Natural killer cell (primary cell): ENCODE results near the gene ING2. TPM values are rescaled to one million over a fixed set of nuclear protein-coding genes. Genes with fewer than 3 reads are reported as not detected.
"Not testable (repeated sequence)": the region's sequence is repeated elsewhere in the genome, so short reads cannot be mapped to it uniquely, and the experiment has no call there.

Experiments
- ATAC-seq, 3 donors: fragments of 150-1000 bp in 2 of 3; fragments of 200-7000 bp in 1 of 3; cut with Tn5 transposase; 1 replicate in 1 of 3; 2 replicates in 2 of 3; pipeline ENCODE4 v1.10.0; 2021; ENCODE audit warnings: mild to moderate bottlenecking in 2 of 3, moderate library complexity in 2 of 3
- DNase-seq, 2 donors: peaks; one replicate each; pipeline versions ENCODE4 v3.0.0 to v3.0.0-alpha.2; 2013 to 2021; ENCODE audit warnings: mixed read lengths in 1 of 2
- H3K27ac ChIP-seq: one replicate; pipeline ENCODE4 v1.5.1; 2013; ENCODE audit warnings: mild to moderate bottlenecking, low read length
- H3K27me3 ChIP-seq: one replicate; pipeline ENCODE4 v1.6.1; 2013; ENCODE audit warnings: low read length; ENCODE audit not compliant: control insufficient read depth, insufficient read depth
- H3K36me3 ChIP-seq: one replicate; pipeline ENCODE4 v1.6.1; 2013; ENCODE audit warnings: low read length; ENCODE audit not compliant: control insufficient read depth, insufficient read depth
- H3K4me1 ChIP-seq: one replicate; pipeline ENCODE4 v1.6.1; 2013; ENCODE audit warnings: low read length; ENCODE audit not compliant: control insufficient read depth, insufficient read depth
- H3K4me3 ChIP-seq: one replicate; pipeline ENCODE4 v1.5.1; 2013; ENCODE audit warnings: low read length
- H3K9me3 ChIP-seq: one replicate; pipeline ENCODE4 v1.6.1; 2013; ENCODE audit warnings: low read length; ENCODE audit not compliant: control insufficient read depth, insufficient read depth
- H3K27ac Mint-ChIP-seq, 2 donors: one replicate each; pipeline ENCODE4 v1.8.0; 2022; ENCODE audit warnings: mild to moderate bottlenecking in 2 of 2, mixed read lengths in 2 of 2, moderate library complexity in 1 of 2
- H3K27me3 Mint-ChIP-seq, 2 donors: one replicate each; pipeline ENCODE4 v1.8.0; 2022; ENCODE audit warnings: low read depth in 2 of 2, mixed read lengths in 2 of 2
- H3K36me3 Mint-ChIP-seq: one replicate; pipeline ENCODE4 v1.8.0; 2022; ENCODE audit warnings: mixed read lengths
- H3K4me1 Mint-ChIP-seq, 2 donors: one replicate each; pipeline ENCODE4 v1.8.0; 2022; ENCODE audit warnings: mixed read lengths in 2 of 2
- H3K4me3 Mint-ChIP-seq: one replicate; pipeline ENCODE4 v1.8.0; 2022; ENCODE audit warnings: mild to moderate bottlenecking, moderate library complexity, mixed read lengths
- H3K9me3 Mint-ChIP-seq, 2 donors: one replicate each; pipeline ENCODE4 v1.8.0; 2022; ENCODE audit warnings: mixed read lengths in 2 of 2
- CTCF ChIP-seq: fragments of 200-600 bp; IDR thresholded peaks from one replicate; pipeline ENCODE4 v1.8.0; 2022; ENCODE audit warnings: antibody characterized with exemption
- WGBS: methylation state at CpG from one replicate; pipeline ENCODE4 v1.1.7; 2013; ENCODE audit warnings: missing lambda C conversion rate; ENCODE audit not compliant: insufficient coverage; 5-methylcytosine and 5-hydroxymethylcytosine counted together
- intact Hi-C: fragments of 100-400 bp; cut with micrococcal nuclease; formaldehyde crosslinking; loops from one replicate; pipeline ENCODE4 v1.14.2; 2022
- total RNA-seq, 4 donors: library from RNA; stranded (reverse); fragments of 120-200 nt in 1 of 4; gene quantifications; one replicate each; pipeline versions ENCODE4 v1.2.3 to v1.2.4, GENCODE V29; 2013 to 2022

Gene ING2
- total RNA-seq, 3 donors from 2014 or later (not counting 1 experiment from before 2014, with no cell fraction given), result 7.2 to 17.1 (median 10.9) TPM

- no peak for TF ChIP-seq CTCF
- Mint-ChIP-seq H3K4me1 (peaks cover 0 to 8% of the 10 kb centered on the region in 2 donors), H3K27ac (no peak overlapping the region), H3K4me3 (no peak overlapping the region), H3K9me3 (peaks cover 5 to 10% of the 10 kb centered on the region in 2 donors), H3K27me3 (peaks cover 17 to 27% of the 10 kb centered on the region in 2 donors), H3K36me3 (no peaks in the 10 kb centered on the region)
- Histone ChIP-seq H3K4me3 (no peak overlapping the region), H3K27ac (no peak overlapping the region), H3K36me3 (no peaks in the 10 kb centered on the region), H3K9me3 (no peaks in the 10 kb centered on the region), H3K4me1 (no peaks in the 10 kb centered on the region), H3K27me3 (no peaks in the 10 kb centered on the region)
- ATAC-seq (no peak), DNase-seq (no peak)
- intact Hi-C loops, result no loop called here
- WGBS, result 88% methylated on average over 2 of the region's 3 CpGs
Measured at GRCh38 chr4:183548306-183548705, 43.4 kb downstream of the ING2 start.

DNA sequence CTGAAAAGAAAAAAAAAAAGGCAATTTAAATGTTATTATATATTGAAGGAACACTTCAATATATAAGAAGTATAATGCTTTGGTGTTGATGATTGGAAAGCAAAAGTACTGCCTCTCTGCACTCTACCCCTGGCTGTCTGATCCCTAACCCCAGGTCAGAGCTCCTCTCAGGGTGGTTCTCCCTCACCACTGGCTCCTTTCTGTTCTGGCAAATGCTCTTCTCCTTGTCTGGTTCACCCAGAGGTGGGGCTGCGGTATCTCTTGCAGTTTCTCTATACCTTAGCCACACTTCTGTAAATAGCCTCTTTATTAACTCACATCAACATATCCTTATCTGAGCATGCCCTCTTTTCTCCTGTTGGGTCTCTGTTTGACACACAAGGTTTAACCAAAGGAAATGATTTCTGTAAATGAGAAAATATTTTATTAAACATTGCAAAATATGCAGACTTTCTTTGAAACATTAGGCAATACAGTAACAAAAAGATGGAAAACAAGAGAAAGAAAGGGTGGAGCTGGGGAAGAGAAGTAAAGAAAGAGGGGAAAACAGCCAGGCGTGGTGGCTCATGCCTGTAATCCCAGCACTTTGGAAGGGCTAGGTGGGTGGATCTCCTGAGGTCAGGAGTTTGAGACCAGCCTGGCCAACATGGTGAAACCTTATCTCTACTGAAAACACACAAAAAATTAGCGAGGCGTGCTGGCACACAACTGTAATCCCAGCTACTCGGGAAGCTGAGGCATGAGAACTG is 45.7 kb downstream of the ING2 start:
- Histone ChIP-seq H3K36me3 (no peaks in the 10 kb centered on the region), H3K4me3 (no peak overlapping the region), H3K9me3 (peaks cover 7% of the 10 kb centered on the region), H3K27ac (no peak overlapping the region), H3K27me3 (no peaks in the 10 kb centered on the region), H3K4me1 (no peaks in the 10 kb centered on the region)
- Mint-ChIP-seq H3K27me3 (peaks cover 17 to 21% of the 10 kb centered on the region in 2 donors), H3K36me3 (no peaks in the 10 kb centered on the region), H3K4me3 (no peak overlapping the region), H3K27ac (no peak overlapping the region), H3K9me3 (peaks cover 6 to 8% of the 10 kb centered on the region in 2 donors), H3K4me1 (peaks cover 0 to 13% of the 10 kb centered on the region in 2 donors)
- WGBS, result 95% methylated on average over 5 of the region's 5 CpGs
- intact Hi-C loops, result no loop called here
- ATAC-seq (no peak), DNase-seq (no peak)
- TF ChIP-seq CTCF, result no peak

DNA sequence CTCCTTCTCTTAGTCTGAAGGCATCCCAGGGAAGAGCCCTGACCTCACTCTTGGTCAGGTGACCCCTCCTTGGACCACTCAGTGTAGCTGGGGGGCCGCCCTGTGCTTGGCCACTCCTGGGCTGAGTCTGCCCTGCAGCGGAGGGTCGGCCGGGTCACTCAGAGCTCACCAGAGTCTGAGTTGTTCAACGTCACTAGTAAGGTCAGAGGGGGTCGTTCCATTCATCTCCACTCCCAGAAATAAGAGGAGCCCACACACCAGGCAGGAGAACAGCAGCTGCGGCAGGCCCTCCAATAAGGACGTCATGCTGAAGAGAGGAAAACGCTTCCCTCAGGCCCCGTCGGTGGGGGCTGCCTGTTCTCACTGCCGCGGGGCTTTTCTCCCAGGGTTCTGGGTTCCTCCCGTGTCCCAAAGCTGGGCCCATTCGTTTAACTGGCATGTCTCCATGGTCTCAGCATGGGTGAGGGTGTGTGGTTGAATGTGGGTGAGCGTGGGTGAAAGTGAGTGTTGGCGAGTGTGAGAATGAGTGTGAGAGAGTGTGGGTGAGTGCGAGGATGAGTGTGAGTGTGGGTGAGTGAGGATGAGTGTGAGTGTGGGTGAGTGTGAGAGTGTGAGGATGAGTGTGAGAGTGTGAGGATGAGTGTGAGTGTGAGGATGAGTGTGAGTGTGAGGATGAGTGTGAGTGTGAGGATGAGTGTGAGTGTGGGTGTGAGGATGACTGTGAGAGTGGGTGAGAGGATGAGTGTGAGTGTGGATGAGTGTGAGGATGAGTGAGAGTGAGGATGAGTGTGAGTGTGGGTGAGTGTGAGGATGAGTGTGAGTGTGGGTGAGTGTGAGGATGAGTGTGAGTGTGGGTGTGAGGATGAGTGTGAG is 47.7 kb downstream of the ING2 start:
- Histone ChIP-seq H3K9me3 (peaks cover 7% of the 10 kb centered on the region), H3K36me3 (no peaks in the 10 kb centered on the region), H3K27me3 (no peaks in the 10 kb centered on the region), H3K4me1 (no peaks in the 10 kb centered on the region), H3K27ac (no peak overlapping the region), H3K4me3 (no peak overlapping the region)
- no peak for DNase-seq
- intact Hi-C loops, result no loop called here
- Mint-ChIP-seq H3K4me1 (peaks cover 0 to 13% of the 10 kb centered on the region in 2 donors), H3K36me3 (no peaks in the 10 kb centered on the region), H3K9me3 (peaks cover 6 to 8% of the 10 kb centered on the region in 2 donors), H3K4me3 (no peak overlapping the region), H3K27me3 (peaks cover 13 to 25% of the 10 kb centered on the region in 2 donors), H3K27ac (peak overlapping the region; percentile 32 to 68)
- 94% methylated on average over 18 of the region's 18 CpGs for WGBS
- TF ChIP-seq CTCF, result no peak
- ATAC-seq, result no peak

- H3K4me3 Mint-ChIP-seq, ATAC-seq, H3K27ac ChIP-seq, H3K9me3 ChIP-seq, H3K36me3 ChIP-seq, DNase-seq, H3K4me1 ChIP-seq, H3K4me3 ChIP-seq, intact Hi-C loops, H3K27me3 ChIP-seq, H3K9me3 Mint-ChIP-seq, H3K36me3 Mint-ChIP-seq: not testable (repeated sequence)
- peak overlapping the region; percentile 32 to 68 for H3K27ac Mint-ChIP-seq
- peaks cover 0 to 13% of the 10 kb centered on the region in 2 donors for H3K4me1 Mint-ChIP-seq
- H3K27me3 Mint-ChIP-seq, result peaks cover 13 to 28% of the 10 kb centered on the region in 2 donors
- no CpG with 5 or more reads among the region's 1 CpG for WGBS
Measured at GRCh38 chr4:183553147-183553478, 48.3 kb downstream of the ING2 start.
